Esophagus squamous epithelium (tissue), 5 donors: ENCODE data around the gene SLC5A11. TPM values are rescaled to one million over a fixed set of nuclear protein-coding genes. Genes with fewer than 3 reads are reported as not detected.

Experiments used
- DNase-seq: peaks from one replicate; lab custom pipeline; 2025; lab: John Stamatoyannopoulos, UW
- H3K27ac ChIP-seq, 4 donors: fragments of 200-600 bp; sonication (generic); one replicate each; pipeline ENCODE4 v1.5.1; 2016 to 2019; ENCODE audit warnings: mild to moderate bottlenecking in 1 of 4
- H3K27me3 ChIP-seq, 4 donors: fragments of 200-600 bp; sonication (generic); 1 replicate in 3 of 4; 2 replicates in 1 of 4; pipeline versions ENCODE4 v1.5.1 to v1.6.0; 2017 to 2021; ENCODE audit warnings: antibody characterized with exemption in 1 of 4
- H3K36me3 ChIP-seq, 3 donors: fragments of 200-600 bp; sonication (generic); one replicate each; pipeline ENCODE4 v1.5.1; 2016 to 2019
- H3K4me1 ChIP-seq, 3 donors: fragments of 200-600 bp; sonication (generic); one replicate each; pipeline ENCODE4 v1.5.1; 2017 to 2019
- H3K4me3 ChIP-seq, 4 donors: fragments of 200-600 bp; sonication (generic); 1 replicate in 3 of 4; 2 replicates in 1 of 4; pipeline ENCODE4 v1.5.1; 2016 to 2019; ENCODE audit warnings: mild to moderate bottlenecking in 2 of 4, moderate library complexity in 1 of 4
- H3K9me3 ChIP-seq, 3 donors: fragments of 200-600 bp; sonication (generic); one replicate each; pipeline ENCODE4 v1.5.1; 2016 to 2019
- CTCF ChIP-seq, 6 experiments: fragments of 450-650 bp in 4 of 6; fragments of 200-600 bp in 2 of 6; sonication (generic) in 2 of 6; IDR thresholded peaks; one replicate each; pipeline ENCODE4 v1.5.1; 2016 to 2019; ENCODE audit warnings: antibody characterized with exemption in 6 of 6, mild to moderate bottlenecking in 4 of 6, moderate library complexity in 4 of 6
- POLR2A ChIP-seq, 4 donors: fragments of 450-650 bp; IDR thresholded peaks; one replicate each; pipeline ENCODE4 v1.6.1; 2017; ENCODE audit warnings: antibody characterized with exemption in 4 of 4, mild to moderate bottlenecking in 4 of 4, moderate library complexity in 3 of 4
- WGBS, 2 donors: methylation state at CpG; one replicate each; pipeline ENCODE4 v1.1.5; 2018; 5-methylcytosine and 5-hydroxymethylcytosine counted together
- intact Hi-C: fragments of 100-400 bp; cut with DNase I; formaldehyde crosslinking; loops from one replicate; pipeline ENCODE4 v1.15.0; 2022
- total RNA-seq, 4 donors: library from RNA; depleted of rRNA; stranded (reverse); fragments of >200 nt; gene quantifications; one replicate each; pipeline ENCODE4 v1.1.0, GENCODE V29; 2016
- donor health status: DM: yes; HTN: yes; CAD: no.

SLC5A11 gene
- total RNA-seq, 4 donors from 2014 or later = 1.1 TPM; not detected in 3

- 81 to 93% methylated on average over 3 to 4 of the region's 10 CpGs for WGBS, 2 donors
- Histone ChIP-seq H3K27me3 (no peaks in the 10 kb centered on the region), H3K9me3 (no peaks in the 10 kb centered on the region), H3K4me1 (no peaks in the 10 kb centered on the region), H3K4me3 (no peak overlapping the region), H3K27ac (no peak overlapping the region), H3K36me3 (no peaks in the 10 kb centered on the region)
- no peak for DNase-seq
- TF ChIP-seq CTCF (IDR thresholded peaks at IDR 0.05) (no peak), POLR2A (IDR thresholded peaks at IDR 0.05) (no peak)
- intact Hi-C loops = no loop called here
These were observed 61.1 kb downstream of the SLC5A11 start for GRCh38 chr16:24906901-24907300.

- H3K27me3 ChIP-seq = no peaks in the 10 kb centered on the region
- WGBS, 2 donors = 87 to 90% methylated on average over 6 to 10 of the region's 10 CpGs
- no peak overlapping the region for H3K27ac ChIP-seq
- no peak for DNase-seq
- no peaks in the 10 kb centered on the region for H3K9me3 ChIP-seq
- intact Hi-C loops = no loop called here
- no peaks in the 10 kb centered on the region for H3K4me1 ChIP-seq
- no peak overlapping the region for H3K4me3 ChIP-seq
- TF ChIP-seq CTCF (IDR thresholded peaks at IDR 0.05) (no peak), POLR2A (IDR thresholded peaks at IDR 0.05) (no peak)
- H3K36me3 ChIP-seq = no peaks in the 10 kb centered on the region
These were observed 63.0 kb downstream of the SLC5A11 start for GRCh38 chr16:24908716-24909115.

DNA sequence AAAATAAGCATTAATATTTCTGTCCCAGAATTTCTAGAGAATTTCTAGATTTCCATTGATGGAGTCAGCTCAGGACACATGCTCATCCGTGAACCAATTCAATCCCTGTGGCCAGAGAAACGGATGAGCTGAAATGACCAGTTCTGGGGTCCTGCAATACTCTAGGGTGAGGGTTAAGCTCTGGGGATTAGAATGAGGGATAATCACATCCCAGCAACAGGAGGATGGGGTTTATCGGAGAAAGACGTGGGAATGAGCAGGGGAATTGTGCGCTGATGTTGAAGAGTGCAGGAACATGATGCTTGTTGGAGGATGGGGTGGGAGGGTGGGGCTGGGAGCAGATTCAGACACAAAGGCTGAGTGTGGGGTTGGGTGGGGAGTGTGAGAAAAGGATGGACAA, 64.1 kb downstream of the SLC5A11 start:
- H3K36me3 ChIP-seq = no peaks in the 10 kb centered on the region
- DNase-seq = no peak
- H3K9me3 ChIP-seq = no peaks in the 10 kb centered on the region
- no peak overlapping the region for H3K27ac ChIP-seq
- H3K4me3 ChIP-seq = no peak overlapping the region
- no peaks in the 10 kb centered on the region for H3K27me3 ChIP-seq
- WGBS, 2 donors = 66 to 89% methylated on average over 5 of the region's 5 CpGs
- intact Hi-C loops = no loop called here
- no peak for TF ChIP-seq CTCF (IDR thresholded peaks at IDR 0.05)
- TF ChIP-seq POLR2A (IDR thresholded peaks at IDR 0.05) = no peak
- no peaks in the 10 kb centered on the region for H3K4me1 ChIP-seq

DNA sequence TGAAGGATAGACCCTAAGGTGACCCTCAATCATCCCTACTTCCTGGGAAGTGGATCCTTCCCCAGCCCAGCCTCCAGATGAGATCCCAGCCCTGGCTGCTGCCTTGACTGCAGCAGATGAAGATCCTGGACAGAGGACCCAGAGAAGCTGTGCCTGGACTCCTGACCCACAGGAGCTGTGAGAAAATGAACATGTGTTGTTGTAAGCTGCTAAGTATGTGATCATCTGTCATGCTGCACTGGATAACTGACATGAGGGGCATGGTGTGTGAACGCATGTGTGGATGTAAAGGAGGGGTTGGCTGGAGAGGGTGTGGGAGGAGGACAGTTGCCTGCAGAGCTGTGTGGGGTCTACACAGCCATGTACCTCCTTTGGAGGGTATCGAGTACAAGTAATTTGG, 69.3 kb downstream of the SLC5A11 start:
- no peak overlapping the region for H3K27ac ChIP-seq
- peaks cover 5 to 33% (median 7%) of the 10 kb centered on the region in 3 donors for H3K36me3 ChIP-seq
- no peak for DNase-seq
- H3K9me3 ChIP-seq = no peaks in the 10 kb centered on the region
- H3K27me3 ChIP-seq = no peaks in the 10 kb centered on the region
- H3K4me3 ChIP-seq = no peak overlapping the region
- TF ChIP-seq POLR2A (IDR thresholded peaks at IDR 0.05) = no peak
- TF ChIP-seq CTCF (IDR thresholded peaks at IDR 0.05) = no peak
- 70 to 73% methylated on average over 2 of the region's 2 CpGs for WGBS, 2 donors
- intact Hi-C loops = no loop called here
- H3K4me1 ChIP-seq = no peaks in the 10 kb centered on the region

DNA sequence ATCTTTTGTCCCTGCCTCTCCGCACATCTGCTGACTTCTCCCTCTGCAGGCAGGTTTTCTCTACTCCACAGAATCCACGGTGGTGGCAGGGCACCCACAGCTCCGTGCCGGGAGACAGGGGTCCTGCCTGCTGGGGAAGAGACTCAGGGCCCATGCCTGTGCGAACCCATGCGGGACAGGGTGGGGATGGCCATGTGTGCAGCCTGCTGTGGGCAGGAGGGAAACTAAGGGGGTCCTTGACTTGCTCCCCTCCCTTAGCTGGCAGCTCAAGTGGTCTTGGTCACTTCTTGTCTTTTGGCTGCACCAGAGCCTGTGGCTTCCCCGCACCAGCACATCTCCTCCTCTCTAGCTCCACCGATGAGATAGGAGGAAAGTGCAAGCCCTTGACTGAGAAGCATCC, 69.8 kb downstream of the SLC5A11 start:
- WGBS, 2 donors = 86 to 93% methylated on average over 3 to 6 of the region's 8 CpGs
- DNase-seq = no peak

More for the DNA sequence above, 69.8 kb downstream of the SLC5A11 start:
- no peak for TF ChIP-seq CTCF (IDR thresholded peaks at IDR 0.05)
- TF ChIP-seq POLR2A (IDR thresholded peaks at IDR 0.05) = no peak
- Histone ChIP-seq H3K36me3 (peaks cover 5 to 38% (median 13%) of the 10 kb centered on the region in 3 donors), H3K4me3 (no peak overlapping the region), H3K27ac (no peak overlapping the region), H3K4me1 (no peaks in the 10 kb centered on the region), H3K9me3 (no peaks in the 10 kb centered on the region), H3K27me3 (no peaks in the 10 kb centered on the region)
- intact Hi-C loops = no loop called here
